ENCODE measurements around the gene GPR34. TPM values are rescaled to one million over a fixed set of nuclear protein-coding genes. Genes with fewer than 3 reads are reported as not detected.

The GPR34 gene
- total and polyA plus RNA-seq, 7 experiments from 2014 or later, result 0.12 to 2.1 (median 0.75) TPM; not detected in 1

DNA sequence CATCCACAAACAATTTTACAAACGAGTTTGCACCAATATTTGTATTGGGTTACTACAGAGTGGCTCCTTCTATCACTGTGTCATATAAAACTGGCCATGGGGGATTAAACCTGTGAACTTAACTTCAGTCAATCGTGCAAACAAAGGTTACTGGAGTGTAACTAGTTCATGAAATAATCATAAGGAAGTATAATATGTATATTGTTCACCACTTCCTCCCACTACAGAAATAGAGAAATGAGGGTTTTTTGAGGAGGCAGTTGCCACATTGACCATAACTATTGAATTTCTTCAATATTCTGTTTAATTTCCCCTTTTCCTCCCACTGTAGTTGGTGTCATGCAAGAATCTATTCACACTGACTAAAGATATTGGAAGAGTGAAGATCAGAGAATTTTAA, 35.1 kb downstream of the GPR34 start, which contains the start of gene GPR82:
GPR82 (plus strand) TSS at position 356 of the 400 bp plus-strand sequence. CDS start 2,846 bp downstream, outside the sequence.
- Mint-ChIP-seq H3K27ac (no peak within 1 kb of the TSS), H3K4me1 (peaks cover 0 to 27% (median 5%) of the 10 kb centered on the region in 7 donors), H3K9me3 (peaks cover 0 to 32% (median 10%) of the 10 kb centered on the region in 11 donors), H3K27me3 (no peaks in the 10 kb centered on the region), H3K36me3 (peaks cover 5 to 31% (median 27%) of the 10 kb centered on the region in 5 donors), H3K4me3 (no peak within 1 kb of the TSS)
- CTCF ChIA-PET, result no interaction called here
- intact Hi-C loops (cut with micrococcal nuclease), result no loop called here
- Histone ChIP-seq H3K4me3 (ENCODE audit: low read length) (no peak within 1 kb of the TSS), H3K36me3 (ENCODE audit: control insufficient read depth in 2 of 3, insufficient read depth in 3 of 3, low read length in 3 of 3) (peaks cover 0 to 4% (median 2%) of the 10 kb centered on the region in 3 experiments), H3K27me3 (ENCODE audit: control insufficient read depth in 2 of 2, insufficient read depth in 2 of 2, low read length in 2 of 2) (no peaks in the 10 kb centered on the region), H3K27ac (ENCODE audit: low read depth, low read length) (no peak within 1 kb of the TSS), H3K4me1 (ENCODE audit: control insufficient read depth in 2 of 2, insufficient read depth in 2 of 2, low read length in 2 of 2) (peaks cover 0 to 28% of the 10 kb centered on the region in 2 donors), H3K9me3 (ENCODE audit: control insufficient read depth in 2 of 3, low read length in 3 of 3) (peaks cover 0 to 5% (median 4%) of the 10 kb centered on the region in 3 experiments)
- DNase-seq, result no peak
- ATAC-seq, result no peak
- POLR2A ChIA-PET, result no interaction called here

DNA sequence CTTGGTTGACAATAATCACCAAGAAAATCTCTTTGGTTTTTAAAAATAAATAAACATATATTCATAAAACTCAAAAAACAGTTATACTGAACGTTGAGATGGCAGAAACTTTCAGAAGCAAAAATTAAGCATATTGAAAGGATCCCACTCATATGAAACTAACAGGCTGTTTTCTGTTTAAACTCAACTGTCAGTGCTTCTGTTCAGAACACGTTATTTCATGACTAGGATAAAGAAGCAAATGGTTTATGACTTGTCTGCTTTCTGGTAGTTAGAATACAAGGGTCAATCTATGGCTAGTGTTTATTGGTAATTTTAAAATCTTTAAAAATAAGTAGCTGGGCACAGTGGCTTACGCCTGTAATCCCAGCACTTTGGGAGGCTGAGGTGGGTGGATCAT, 39.4 kb downstream of the GPR34 start:
- no peak for ATAC-seq
- ChIA-PET CTCF (no interaction called here), POLR2A (no interaction called here)

DNA sequence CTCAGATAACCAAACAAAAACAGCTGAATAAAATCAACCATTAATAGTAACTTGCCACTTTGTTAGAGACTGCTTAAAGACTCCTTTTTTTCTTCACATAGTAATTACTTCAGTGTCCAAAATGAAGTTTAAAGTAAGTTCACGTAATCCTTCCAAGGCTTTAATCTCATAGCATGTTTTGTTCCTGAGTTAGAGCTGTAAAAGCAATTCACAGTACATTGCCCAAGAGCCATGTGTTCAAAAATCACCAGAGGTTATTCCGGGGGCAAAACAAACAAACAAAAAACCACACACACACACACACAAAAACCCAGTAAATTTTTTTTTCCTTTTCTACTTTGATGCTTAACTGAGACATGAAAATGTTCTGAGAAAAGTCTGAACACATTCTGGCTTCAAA, 41.3 kb downstream of the GPR34 start:
- no peaks in the 10 kb centered on the region for H3K9me3 Mint-ChIP-seq
- Histone ChIP-seq H3K27ac (ENCODE audit: low read depth, low read length) (no peak overlapping the region), H3K27me3 (ENCODE audit: control insufficient read depth in 2 of 2, insufficient read depth in 2 of 2, low read length in 2 of 2) (no peaks in the 10 kb centered on the region), H3K36me3 (ENCODE audit: control insufficient read depth in 2 of 3, insufficient read depth in 3 of 3, low read length in 3 of 3) (no peaks in the 10 kb centered on the region), H3K9me3 (ENCODE audit: control insufficient read depth in 2 of 3, low read length in 3 of 3) (no peaks in the 10 kb centered on the region), H3K4me1 (ENCODE audit: control insufficient read depth in 2 of 2, insufficient read depth in 2 of 2, low read length in 2 of 2) (no peaks in the 10 kb centered on the region), H3K4me3 (ENCODE audit: low read length) (no peak overlapping the region)
- no peak for ATAC-seq
- H3K27ac Mint-ChIP-seq, result no peak overlapping the region
- H3K4me3 Mint-ChIP-seq, result no peak overlapping the region
- CTCF ChIA-PET, result no interaction called here
- intact Hi-C loops (cut with micrococcal nuclease), result loop anchor here in 1 of 2 donors (10.0 kb wide), 1 partner anchor 285 kb away; the partner anchor contains the start of gene NYX
- H3K27me3 Mint-ChIP-seq, result no peaks in the 10 kb centered on the region
- DNase-seq, result no peak
- peaks cover 0 to 11% (median 4%) of the 10 kb centered on the region in 5 donors for H3K36me3 Mint-ChIP-seq
- peaks cover 0 to 15% (median 0%) of the 10 kb centered on the region in 7 donors for H3K4me1 Mint-ChIP-seq
- POLR2A ChIA-PET, result no interaction called here

More for the DNA sequence above, 39.4 kb downstream of the GPR34 start:
- no peaks in the 10 kb centered on the region for H3K27me3 ChIP-seq (ENCODE audit: control insufficient read depth in 2 of 2, insufficient read depth in 2 of 2, low read length in 2 of 2)
- intact Hi-C loops (cut with micrococcal nuclease), result no loop called here
- H3K9me3 Mint-ChIP-seq, result no peaks in the 10 kb centered on the region
- H3K27ac ChIP-seq (ENCODE audit: low read depth, low read length), result no peak overlapping the region
- DNase-seq, result no peak
- peaks cover 0 to 7% of the 10 kb centered on the region in 2 donors for H3K4me1 ChIP-seq (ENCODE audit: control insufficient read depth in 2 of 2, insufficient read depth in 2 of 2, low read length in 2 of 2)
- peaks cover 0 to 11% (median 4%) of the 10 kb centered on the region in 5 donors for H3K36me3 Mint-ChIP-seq
- no peak overlapping the region for H3K4me3 Mint-ChIP-seq
- no peaks in the 10 kb centered on the region for H3K27me3 Mint-ChIP-seq
- no peaks in the 10 kb centered on the region for H3K36me3 ChIP-seq (ENCODE audit: control insufficient read depth in 2 of 3, insufficient read depth in 3 of 3, low read length in 3 of 3)
- no peak overlapping the region for H3K27ac Mint-ChIP-seq
- H3K4me1 Mint-ChIP-seq, result peaks cover 0 to 11% (median 0%) of the 10 kb centered on the region in 7 donors
- H3K4me3 ChIP-seq (ENCODE audit: low read length), result no peak overlapping the region
- H3K9me3 ChIP-seq (ENCODE audit: control insufficient read depth in 2 of 3, low read length in 3 of 3), result no peaks in the 10 kb centered on the region

DNA sequence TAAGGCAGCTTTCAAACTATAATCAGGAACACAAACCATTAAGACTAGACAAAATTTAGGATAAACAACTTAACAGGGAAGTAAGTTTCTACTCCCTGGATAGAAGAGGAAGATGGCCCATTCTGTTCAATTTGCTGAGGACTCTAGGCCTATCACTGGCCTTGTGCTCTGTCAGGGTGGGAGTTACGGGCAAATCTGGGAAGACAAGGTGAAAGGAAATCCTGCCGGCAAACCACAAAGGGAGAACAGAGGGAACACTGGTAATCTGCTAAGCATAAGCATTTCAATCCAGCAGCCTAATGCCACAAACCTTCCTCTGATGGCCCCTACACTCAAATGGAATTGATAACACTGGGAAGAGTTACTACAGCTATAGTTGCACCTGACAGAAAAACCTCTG, 43.5 kb downstream of the GPR34 start:
- intact Hi-C loops (cut with micrococcal nuclease), result loop anchor here in 1 of 2 donors (10.0 kb wide), 1 partner anchor 287 kb away; the partner anchor contains the start of gene NYX
- H3K4me1 Mint-ChIP-seq, result peaks cover 0 to 27% (median 7%) of the 10 kb centered on the region in 7 donors
- H3K36me3 Mint-ChIP-seq, result peaks cover 0 to 7% (median 4%) of the 10 kb centered on the region in 5 donors
- no peak for DNase-seq
- no peaks in the 10 kb centered on the region for H3K9me3 Mint-ChIP-seq
- H3K27ac ChIP-seq (ENCODE audit: low read depth, low read length), result no peak overlapping the region
- no peaks in the 10 kb centered on the region for H3K27me3 Mint-ChIP-seq
- no peak overlapping the region for H3K4me3 ChIP-seq (ENCODE audit: low read length)
- no peak for ATAC-seq
- H3K4me1 ChIP-seq (ENCODE audit: control insufficient read depth in 2 of 2, insufficient read depth in 2 of 2, low read length in 2 of 2), result no peaks in the 10 kb centered on the region
- no peak overlapping the region for H3K4me3 Mint-ChIP-seq
- H3K36me3 ChIP-seq (ENCODE audit: control insufficient read depth in 2 of 3, insufficient read depth in 3 of 3, low read length in 3 of 3), result no peaks in the 10 kb centered on the region
- ChIA-PET CTCF (no interaction called here), POLR2A (no interaction called here)
- H3K27me3 ChIP-seq (ENCODE audit: control insufficient read depth in 2 of 2, insufficient read depth in 2 of 2, low read length in 2 of 2), result no peaks in the 10 kb centered on the region
- peak overlapping the region in 1 of 9 donors; percentile 2 for H3K27ac Mint-ChIP-seq
- H3K9me3 ChIP-seq (ENCODE audit: control insufficient read depth in 2 of 3, low read length in 3 of 3), result no peaks in the 10 kb centered on the region

DNA sequence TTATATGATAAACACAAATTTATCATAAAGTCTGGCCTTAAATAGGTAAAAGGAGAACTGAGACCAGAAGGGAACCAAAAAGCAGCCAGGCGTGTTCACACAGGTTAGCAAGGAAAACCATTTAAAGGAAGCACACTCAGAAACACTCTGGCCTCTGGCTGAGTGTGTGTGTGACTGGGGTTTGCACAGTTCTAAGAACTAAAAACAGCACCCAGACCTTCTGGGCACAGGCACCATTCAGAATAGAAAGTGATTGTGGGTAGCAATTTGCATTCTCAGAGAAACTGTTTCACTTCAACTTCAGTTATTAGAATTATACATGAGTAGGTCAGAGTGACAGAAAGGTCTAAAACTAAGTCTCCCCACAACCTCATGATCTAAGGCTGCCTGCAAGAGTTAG, 45.2 kb downstream of the GPR34 start:
- peaks cover 0 to 28% (median 7%) of the 10 kb centered on the region in 7 donors for H3K4me1 Mint-ChIP-seq
- peaks cover 0 to 5% (median 4%) of the 10 kb centered on the region in 5 donors for H3K36me3 Mint-ChIP-seq
- H3K4me3 ChIP-seq (ENCODE audit: low read length), result no peak overlapping the region
- no peak overlapping the region for H3K27ac ChIP-seq (ENCODE audit: low read depth, low read length)
- CTCF ChIA-PET, result no interaction called here
- POLR2A ChIA-PET, result no interaction called here
- H3K4me3 Mint-ChIP-seq, result peak overlapping the region in 1 of 10 donors; percentile 72
- intact Hi-C loops (cut with micrococcal nuclease), result loop anchor here in 1 of 2 donors (1.0 to 10.0 kb wide), 2 partner anchors 175 to 289 kb away; partner anchors contain the start of gene NYX
- H3K9me3 ChIP-seq (ENCODE audit: control insufficient read depth in 2 of 3, low read length in 3 of 3), result no peaks in the 10 kb centered on the region
- no peaks in the 10 kb centered on the region for H3K9me3 Mint-ChIP-seq
- peak overlapping the region in 1 of 9 donors; percentile 75 for H3K27ac Mint-ChIP-seq
- H3K27me3 Mint-ChIP-seq, result no peaks in the 10 kb centered on the region
- ATAC-seq (peak; percentile 62), DNase-seq (no peak)
- no peaks in the 10 kb centered on the region for H3K27me3 ChIP-seq (ENCODE audit: control insufficient read depth in 2 of 2, insufficient read depth in 2 of 2, low read length in 2 of 2)
- H3K36me3 ChIP-seq (ENCODE audit: control insufficient read depth in 2 of 3, insufficient read depth in 3 of 3, low read length in 3 of 3), result no peaks in the 10 kb centered on the region
- H3K4me1 ChIP-seq (ENCODE audit: control insufficient read depth in 2 of 2, insufficient read depth in 2 of 2, low read length in 2 of 2), result no peaks in the 10 kb centered on the region

DNA sequence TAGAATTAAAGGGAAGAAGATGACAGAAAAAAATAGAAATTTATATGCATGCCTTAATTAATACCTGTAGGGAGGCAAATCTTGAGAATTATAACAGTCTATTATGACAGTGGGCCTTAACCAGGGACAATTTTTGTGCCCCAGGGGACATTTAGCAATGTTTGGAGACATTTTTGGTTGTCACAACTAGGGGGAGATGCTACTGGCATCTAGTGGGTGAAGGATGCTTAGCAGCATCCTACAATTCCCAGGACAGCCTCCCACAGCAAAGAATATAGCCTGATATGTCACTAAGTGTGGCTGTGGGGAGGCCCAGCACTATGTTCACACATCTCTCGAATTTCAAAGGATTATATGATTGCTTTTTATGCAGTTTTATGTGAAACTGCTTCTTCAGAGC, 45.8 kb downstream of the GPR34 start:
- Histone ChIP-seq H3K4me3 (ENCODE audit: low read length) (no peak overlapping the region), H3K4me1 (ENCODE audit: control insufficient read depth in 2 of 2, insufficient read depth in 2 of 2, low read length in 2 of 2) (no peaks in the 10 kb centered on the region), H3K36me3 (ENCODE audit: control insufficient read depth in 2 of 3, insufficient read depth in 3 of 3, low read length in 3 of 3) (no peaks in the 10 kb centered on the region), H3K9me3 (ENCODE audit: control insufficient read depth in 2 of 3, low read length in 3 of 3) (no peaks in the 10 kb centered on the region), H3K27ac (ENCODE audit: low read depth, low read length) (no peak overlapping the region), H3K27me3 (ENCODE audit: control insufficient read depth in 2 of 2, insufficient read depth in 2 of 2, low read length in 2 of 2) (no peaks in the 10 kb centered on the region)
- Mint-ChIP-seq H3K27ac (peak overlapping the region in 1 of 9 donors; percentile 75), H3K4me1 (peaks cover 0 to 28% (median 7%) of the 10 kb centered on the region in 7 donors), H3K9me3 (no peaks in the 10 kb centered on the region), H3K36me3 (peaks cover 0 to 5% (median 4%) of the 10 kb centered on the region in 5 donors), H3K27me3 (no peaks in the 10 kb centered on the region), H3K4me3 (peak overlapping the region in 1 of 10 donors; percentile 72)
- CTCF ChIA-PET, result no interaction called here
- POLR2A ChIA-PET, result no interaction called here
- intact Hi-C loops (cut with micrococcal nuclease), result loop anchor here in 1 of 2 donors (1.0 to 10.0 kb wide), 2 partner anchors 175 to 290 kb away; partner anchors contain the start of gene NYX
- ATAC-seq (no peak), DNase-seq (no peak)

DNA sequence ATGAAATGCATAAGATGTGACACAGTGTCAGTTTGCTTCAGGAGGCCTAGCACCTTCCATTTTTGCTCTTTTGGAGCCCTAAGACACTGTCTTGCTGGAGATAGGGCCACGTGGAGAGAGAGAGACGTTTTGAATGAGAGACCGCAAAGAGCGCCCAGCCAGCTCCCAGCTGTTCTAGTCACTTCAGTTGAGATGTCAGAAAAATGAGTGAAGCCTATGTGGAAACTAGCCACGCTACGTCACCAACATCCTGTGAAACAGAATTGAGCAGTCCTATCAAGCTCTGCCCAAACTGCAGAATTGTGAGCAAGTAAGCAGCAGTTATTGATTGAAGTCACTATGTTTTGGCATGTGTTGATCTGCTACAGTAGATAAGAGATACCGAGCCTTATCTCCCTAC, 48.3 kb downstream of the GPR34 start:
- H3K27me3 ChIP-seq (ENCODE audit: control insufficient read depth in 2 of 2, insufficient read depth in 2 of 2, low read length in 2 of 2), result no peaks in the 10 kb centered on the region
- Mint-ChIP-seq H3K36me3 (peaks cover 0 to 4% (median 4%) of the 10 kb centered on the region in 5 donors), H3K27me3 (no peaks in the 10 kb centered on the region), H3K4me1 (peaks cover 0 to 31% (median 7%) of the 10 kb centered on the region in 7 donors), H3K9me3 (no peaks in the 10 kb centered on the region), H3K4me3 (no peak overlapping the region), H3K27ac (peak overlapping the region in 4 of 9 donors; percentile 2 to 56 (median 15))
- H3K4me3 ChIP-seq (ENCODE audit: low read length), result no peak overlapping the region
- H3K9me3 ChIP-seq (ENCODE audit: control insufficient read depth in 2 of 3, low read length in 3 of 3), result no peaks in the 10 kb centered on the region
- ChIA-PET POLR2A (no interaction called here), CTCF (no interaction called here)
- no peaks in the 10 kb centered on the region for H3K4me1 ChIP-seq (ENCODE audit: control insufficient read depth in 2 of 2, insufficient read depth in 2 of 2, low read length in 2 of 2)
- H3K36me3 ChIP-seq (ENCODE audit: control insufficient read depth in 2 of 3, insufficient read depth in 3 of 3, low read length in 3 of 3), result no peaks in the 10 kb centered on the region
- no peak overlapping the region for H3K27ac ChIP-seq (ENCODE audit: low read depth, low read length)
- ATAC-seq (peak; percentile 45), DNase-seq (peak in 4 of 9 donors; percentile 2 to 25 (median 6))
- intact Hi-C loops (cut with micrococcal nuclease), result loop anchor here in 1 of 2 donors (10.0 kb wide), 1 partner anchor 292 kb away; the partner anchor contains the start of gene NYX
